ENCODE measurements around the gene GALNTL6. TPM values are rescaled to one million over a fixed set of nuclear protein-coding genes. Genes with fewer than 3 reads are reported as not detected.
A peak's percentile ranks its signal among the peaks of the same experiment; 100 is the strongest.

Gene GALNTL6
- total and polyA plus RNA-seq, 8 donors: 0.13 to 0.41 (median 0.21) TPM; not detected in 4

GRCh38 chr4:171793723-171794122 lies 19.5 kb upstream of the GALNTL6 start:
- no peak for TF ChIP-seq CTCF (IDR thresholded peaks at IDR 0.05)
- Histone ChIP-seq H3K36me3 (no peaks in the 10 kb centered on the region), H3K4me1 (no peaks in the 10 kb centered on the region), H3K9me3 (no peaks in the 10 kb centered on the region), H3K27me3 (no peaks in the 10 kb centered on the region), H3K4me3 (no peak overlapping the region), H3K27ac (no peak overlapping the region)
- ATAC-seq: no peak
- FAIRE-seq: no peak
- WGBS, 2 donors: 49 to 69% methylated on average over 5 of the region's 5 CpGs
- no peak for DNase-seq
- intact Hi-C loops (cut with DNase I): no loop called here

DNA sequence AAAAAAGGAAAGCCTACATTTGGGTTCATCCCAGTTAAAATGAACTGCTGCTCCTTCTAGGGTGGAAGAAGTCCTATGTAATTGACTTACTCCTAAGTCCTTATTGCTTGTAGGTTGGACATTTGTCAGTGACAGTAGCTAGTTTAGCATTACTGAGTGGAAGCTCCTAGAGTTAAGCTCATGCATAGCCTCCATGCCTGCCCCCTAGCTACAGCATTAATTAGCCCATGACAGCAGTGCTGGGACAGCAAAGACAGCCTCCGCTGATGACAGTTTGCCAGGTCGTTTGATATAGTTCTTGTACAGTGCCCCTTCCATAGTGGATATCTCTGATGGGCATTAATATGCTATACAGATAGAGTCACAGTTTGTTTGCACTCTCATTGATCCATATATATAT lies 18.7 kb upstream of the GALNTL6 start:
- H3K27me3 ChIP-seq: no peaks in the 10 kb centered on the region
- DNase-seq (no peak), FAIRE-seq (no peak), ATAC-seq (no peak)
- no peak for TF ChIP-seq CTCF (IDR thresholded peaks at IDR 0.05)
- intact Hi-C loops (cut with DNase I): no loop called here
- no peaks in the 10 kb centered on the region for H3K36me3 ChIP-seq
- no peaks in the 10 kb centered on the region for H3K9me3 ChIP-seq
- no peaks in the 10 kb centered on the region for H3K4me1 ChIP-seq
- WGBS, 2 donors: 58 to 74% methylated on average over 2 of the region's 2 CpGs
- H3K4me3 ChIP-seq: no peak overlapping the region
- H3K27ac ChIP-seq: no peak overlapping the region

GRCh38 chr4:171809854-171810253 lies 3.4 kb upstream of the GALNTL6 start:
- H3K27ac ChIP-seq: no peak overlapping the region
- H3K4me3 ChIP-seq: no peak overlapping the region
- 53% methylated on average over 1 of the region's 1 CpG for WGBS, 2 donors
- H3K4me1 ChIP-seq: peaks cover 0 to 5% (median 3%) of the 10 kb centered on the region in 3 donors
- H3K9me3 ChIP-seq: peaks cover 0 to 2% (median 0%) of the 10 kb centered on the region in 4 donors
- DNase-seq: no peak
- no peak for ATAC-seq
- no peak for FAIRE-seq
- H3K27me3 ChIP-seq: peaks cover 0 to 12% (median 2%) of the 10 kb centered on the region in 4 donors
- intact Hi-C loops (cut with DNase I): no loop called here
- H3K36me3 ChIP-seq: no peaks in the 10 kb centered on the region
- no peak for TF ChIP-seq CTCF (IDR thresholded peaks at IDR 0.05)

DNA sequence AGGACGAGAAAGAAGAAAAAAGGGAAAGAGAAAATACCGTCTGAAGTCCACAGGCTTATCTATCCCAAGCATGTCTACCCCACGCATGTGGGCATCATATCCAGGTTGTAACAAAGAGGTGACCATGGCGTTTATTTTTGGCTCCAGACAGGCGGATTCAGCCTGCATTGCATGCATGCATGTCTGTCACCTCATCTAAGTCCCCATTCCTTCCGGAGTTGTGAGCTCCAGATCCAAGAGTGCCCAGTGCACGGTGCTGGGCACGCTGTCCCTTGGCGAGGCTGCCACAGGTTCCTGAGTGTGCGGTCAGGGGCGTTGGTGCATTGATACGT lies 905 bp upstream of the GALNTL6 start:
- no peak for TF ChIP-seq CTCF (IDR thresholded peaks at IDR 0.05)
- intact Hi-C loops (cut with DNase I): no loop called here
- no peak for DNase-seq
- WGBS, 2 donors: 4 to 6% methylated on average over 12 of the region's 12 CpGs
- Histone ChIP-seq H3K27ac (no peak overlapping the region), H3K36me3 (no peaks in the 10 kb centered on the region), H3K27me3 (peaks cover 0 to 21% (median 2%) of the 10 kb centered on the region in 4 donors), H3K4me3 (peak overlapping the region in 2 of 4 donors; percentile 3 to 50), H3K9me3 (peaks cover 0 to 2% (median 0%) of the 10 kb centered on the region in 4 donors), H3K4me1 (peaks cover 0 to 5% (median 3%) of the 10 kb centered on the region in 3 donors)
- FAIRE-seq: no peak
- peak in 1 of 4 donors; percentile 20 for ATAC-seq

DNA sequence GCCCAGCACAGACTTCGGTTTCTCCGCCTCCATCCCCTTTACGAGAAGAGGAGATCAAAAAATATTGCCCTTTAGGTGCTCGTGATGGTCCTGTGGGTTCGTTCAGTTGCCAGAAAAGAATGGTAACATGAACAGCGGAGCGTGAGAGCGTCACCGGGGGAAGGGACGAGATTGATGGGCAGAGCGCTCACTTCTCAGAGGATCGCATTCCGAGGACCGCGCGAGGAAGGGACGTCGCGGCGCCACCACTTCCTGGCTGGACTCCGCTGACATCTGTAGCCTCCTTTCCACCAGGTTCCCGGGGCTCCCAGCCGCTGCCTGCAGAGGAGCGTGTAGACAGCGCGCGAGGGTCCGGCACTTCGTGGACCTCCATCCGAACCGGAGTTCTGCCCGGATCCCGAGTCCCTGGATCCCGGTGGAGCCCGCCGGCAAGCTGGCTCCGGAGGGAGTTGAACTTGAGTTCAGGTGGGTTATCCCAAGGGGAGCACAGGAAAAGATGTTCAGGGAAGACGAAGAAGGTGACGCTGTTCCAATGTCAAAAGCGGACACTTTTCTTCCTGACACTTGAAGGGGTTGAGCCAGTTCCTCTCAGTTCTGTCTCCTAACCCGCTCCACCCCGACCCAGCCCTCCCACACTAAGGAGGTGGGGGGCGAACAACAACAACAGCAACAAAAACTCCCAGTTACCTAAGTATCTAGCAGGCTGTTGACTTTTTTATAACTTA lies 484 bp downstream of the GALNTL6 start:
- intact Hi-C loops (cut with DNase I): no loop called here
- Histone ChIP-seq H3K36me3 (no peaks in the 10 kb centered on the region), H3K27me3 (peaks cover 0 to 25% (median 2%) of the 10 kb centered on the region in 4 donors), H3K27ac (no peak overlapping the region), H3K9me3 (peaks cover 0 to 2% (median 0%) of the 10 kb centered on the region in 4 donors), H3K4me1 (peaks cover 0 to 5% (median 3%) of the 10 kb centered on the region in 3 donors), H3K4me3 (peak overlapping the region; percentile 3 to 50 (median 16))
- TF ChIP-seq CTCF (IDR thresholded peaks at IDR 0.05): no peak
- peak in 2 of 6 donors; percentile 53 to 56 for DNase-seq
- peak in 2 of 4 donors; percentile 11 to 43 for ATAC-seq
- 2 to 4% methylated on average over 43 of the region's 43 CpGs for WGBS, 2 donors
- no peak for FAIRE-seq

All from pancreas (tissue), 10 donors.